ENCODE results near the gene XRCC5.
"Not testable (repeated sequence)": the region's sequence is repeated elsewhere in the genome, so short reads cannot be mapped to it uniquely, and the experiment has no call there.

The XRCC5 gene

DNA sequence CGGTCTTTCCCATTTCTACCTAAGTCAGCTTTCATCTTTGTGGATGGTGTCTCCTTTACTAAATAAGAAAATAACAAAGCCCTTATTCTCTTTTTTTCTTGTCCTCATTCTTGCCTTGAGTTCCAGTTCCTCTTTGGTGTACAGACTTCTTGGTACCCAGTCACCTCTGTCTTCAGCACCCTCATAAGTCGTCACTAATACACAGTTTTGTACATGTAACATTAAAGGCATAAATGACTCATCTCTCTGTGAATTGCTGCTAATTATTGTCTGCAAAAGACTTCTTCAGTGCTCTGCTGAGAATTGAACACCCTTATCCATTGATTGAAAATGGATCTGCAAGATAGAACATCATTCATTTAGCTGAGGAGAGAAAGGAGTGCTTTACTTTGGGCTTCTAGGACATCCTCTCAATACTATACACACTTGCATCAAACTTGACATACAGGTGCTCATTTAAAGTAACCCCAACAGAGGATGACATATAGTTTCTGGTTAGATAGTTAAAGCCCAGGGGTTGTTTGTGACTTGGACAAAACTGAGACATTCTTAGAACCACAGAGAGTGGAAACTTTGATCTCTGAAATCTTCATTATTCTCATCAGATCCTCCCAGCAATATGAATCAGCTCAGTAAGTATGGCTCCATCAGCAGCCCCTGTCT, 97.0 kb downstream of the XRCC5 start:
- no peak for DNase-seq

DNA sequence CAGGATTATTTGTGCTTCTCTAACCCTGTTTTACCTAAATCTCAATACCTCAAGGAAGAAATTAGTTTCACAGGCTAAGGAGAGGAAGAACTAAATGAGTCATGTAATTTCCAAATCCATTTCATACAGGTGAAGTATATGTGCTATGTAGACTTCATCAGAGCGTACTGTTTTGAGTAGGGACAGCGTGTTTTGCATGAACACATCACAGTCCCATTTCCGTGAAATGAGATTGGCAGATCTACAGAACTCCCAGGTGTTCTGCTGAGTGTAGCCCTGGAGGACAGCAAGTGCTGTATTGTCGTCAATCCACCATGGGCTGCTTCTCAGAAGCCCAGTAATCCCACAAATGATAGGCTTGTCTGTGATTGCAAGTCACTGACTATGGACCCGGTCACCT, 97.7 kb downstream of the XRCC5 start:
- DNase-seq, result no peak

DNA sequence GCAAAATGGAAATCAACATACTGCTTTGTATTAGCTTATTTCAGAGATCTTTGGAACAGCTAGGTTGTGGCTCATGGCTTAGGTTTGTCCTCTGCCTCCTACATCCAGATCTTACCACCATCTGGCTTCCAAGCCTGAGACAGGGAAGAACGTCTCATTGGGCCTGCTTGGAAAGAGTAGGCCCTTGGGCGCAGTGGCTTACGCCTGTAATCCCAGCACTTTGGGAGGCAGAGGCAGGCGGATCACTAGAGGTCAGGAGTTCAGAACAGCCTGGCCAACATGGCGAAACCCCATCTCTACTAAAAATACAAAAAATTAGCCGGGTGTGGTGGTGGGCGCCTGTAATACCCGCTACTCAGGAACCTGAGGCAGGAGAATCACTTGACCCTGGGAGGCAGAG, 99.5 kb downstream of the XRCC5 start:
- not testable (repeated sequence) for DNase-seq

DNA sequence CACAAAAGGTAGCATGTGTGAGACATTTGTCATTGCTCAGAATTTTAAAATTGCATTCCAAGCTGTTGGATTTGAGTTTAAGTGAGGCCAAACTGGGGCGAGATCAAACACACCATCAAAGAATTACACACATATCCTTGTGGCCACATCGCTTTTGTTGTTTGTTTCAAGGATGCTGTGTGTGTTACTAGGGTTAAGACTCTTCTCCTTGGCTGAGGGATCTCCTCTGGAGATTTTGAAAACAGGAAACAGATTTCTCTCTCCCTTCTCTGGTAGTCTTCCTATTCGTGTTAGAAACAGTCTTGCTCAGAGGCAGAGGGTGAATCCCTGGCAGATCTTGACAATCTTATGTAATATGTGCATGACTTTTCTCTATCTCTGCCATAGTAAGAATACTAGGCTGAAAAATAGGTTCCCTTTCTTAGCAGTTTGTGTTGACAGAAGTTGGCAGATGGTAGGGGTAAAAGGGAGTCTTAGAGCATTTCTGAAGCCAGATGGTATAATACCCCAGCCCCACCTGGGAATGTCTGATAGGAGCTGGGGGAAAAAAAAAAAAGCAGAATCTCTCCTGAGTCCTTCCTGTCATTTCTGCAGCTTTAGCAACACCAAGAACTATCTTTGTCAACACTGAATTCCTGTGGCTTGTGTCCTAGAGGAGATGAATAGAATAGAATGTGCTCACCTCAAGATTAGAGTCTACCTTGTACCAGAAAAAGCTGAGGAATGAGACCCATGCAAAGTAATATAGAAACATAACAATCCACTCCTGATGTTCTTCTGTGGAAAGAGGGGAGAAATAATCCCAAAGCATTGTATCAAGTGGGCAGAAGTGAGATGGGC, 101.8 kb downstream of the XRCC5 start:
- no peak for DNase-seq

DNA sequence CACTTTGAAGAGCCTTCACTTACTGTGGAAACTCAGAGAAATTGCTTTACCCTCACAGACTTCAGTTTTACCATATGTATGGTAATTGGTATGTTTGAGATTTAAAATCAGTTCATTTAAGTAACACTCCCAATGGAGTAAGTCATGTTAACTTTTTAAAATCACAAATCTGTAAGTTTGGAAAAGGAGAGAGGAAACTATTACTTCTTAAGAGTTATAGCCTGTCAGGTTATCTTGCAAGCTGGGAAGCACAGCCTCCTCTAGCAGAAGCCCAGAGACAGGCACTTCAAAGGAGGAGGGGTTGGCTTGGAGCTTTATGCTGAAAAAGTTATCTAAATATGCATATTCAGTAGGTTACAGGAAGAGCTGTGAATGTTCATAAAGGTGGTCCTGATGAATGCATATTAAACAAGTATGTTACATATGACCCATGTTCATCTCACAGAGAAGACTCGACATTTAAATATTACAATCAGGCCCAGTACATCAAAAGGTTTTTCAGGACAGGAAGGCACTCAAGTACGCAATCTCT, 102.5 kb downstream of the XRCC5 start:
- DNase-seq, result no peak

DNA sequence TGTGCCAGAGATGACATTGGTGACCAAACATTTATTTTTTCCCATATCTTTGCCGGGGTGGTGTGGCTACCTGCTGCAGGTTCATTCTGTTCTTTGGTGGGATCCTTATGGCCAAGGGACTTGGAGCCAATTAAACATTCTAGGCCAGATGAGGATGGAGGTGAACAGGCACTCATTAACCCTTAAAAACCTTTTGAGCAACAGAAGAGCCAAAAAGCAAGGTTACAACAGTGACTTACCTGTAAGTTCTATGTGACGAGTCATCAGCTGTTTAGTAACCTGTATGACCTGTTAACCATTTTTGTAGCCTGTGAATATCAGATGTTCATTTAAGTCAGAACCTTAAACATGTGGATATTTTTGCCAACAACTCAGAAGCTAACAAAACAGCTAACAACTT, 105.6 kb downstream of the XRCC5 start:
- no peak for DNase-seq

DNA sequence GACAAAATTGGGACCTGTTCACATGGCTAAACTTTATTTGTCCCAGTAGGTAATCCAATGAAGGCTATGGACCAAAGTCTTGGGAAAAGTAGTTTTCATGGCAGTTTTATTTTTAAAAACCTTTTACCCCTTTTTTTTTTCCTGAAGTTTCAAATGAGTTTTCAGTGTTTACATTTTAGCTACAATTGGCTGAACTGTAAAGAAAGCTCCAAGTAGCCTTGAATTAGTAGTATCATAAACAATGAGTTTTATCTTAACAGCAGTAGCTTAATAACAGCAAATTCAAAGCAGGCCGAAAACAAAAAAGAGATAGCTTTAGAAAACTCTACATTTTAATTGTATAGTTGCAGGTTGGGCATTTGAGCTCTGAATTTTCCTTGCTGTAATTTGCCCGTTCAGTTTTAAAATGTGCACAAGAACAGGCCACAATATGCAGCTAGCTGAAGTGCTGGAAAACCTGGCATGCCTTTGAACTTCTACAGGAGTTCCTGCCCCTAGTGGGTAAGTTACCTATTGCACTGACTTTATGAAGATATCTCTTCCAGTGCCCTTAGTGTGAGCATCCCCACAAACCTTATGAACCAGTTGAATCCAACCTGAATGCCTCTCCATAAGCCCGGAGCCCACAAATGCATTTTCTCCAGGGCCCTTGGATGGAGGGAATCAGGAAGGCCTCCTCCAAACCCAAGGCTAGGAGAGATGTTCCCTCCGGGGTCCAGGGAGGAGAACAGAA, 106.7 kb downstream of the XRCC5 start:
- no peak for DNase-seq

DNA sequence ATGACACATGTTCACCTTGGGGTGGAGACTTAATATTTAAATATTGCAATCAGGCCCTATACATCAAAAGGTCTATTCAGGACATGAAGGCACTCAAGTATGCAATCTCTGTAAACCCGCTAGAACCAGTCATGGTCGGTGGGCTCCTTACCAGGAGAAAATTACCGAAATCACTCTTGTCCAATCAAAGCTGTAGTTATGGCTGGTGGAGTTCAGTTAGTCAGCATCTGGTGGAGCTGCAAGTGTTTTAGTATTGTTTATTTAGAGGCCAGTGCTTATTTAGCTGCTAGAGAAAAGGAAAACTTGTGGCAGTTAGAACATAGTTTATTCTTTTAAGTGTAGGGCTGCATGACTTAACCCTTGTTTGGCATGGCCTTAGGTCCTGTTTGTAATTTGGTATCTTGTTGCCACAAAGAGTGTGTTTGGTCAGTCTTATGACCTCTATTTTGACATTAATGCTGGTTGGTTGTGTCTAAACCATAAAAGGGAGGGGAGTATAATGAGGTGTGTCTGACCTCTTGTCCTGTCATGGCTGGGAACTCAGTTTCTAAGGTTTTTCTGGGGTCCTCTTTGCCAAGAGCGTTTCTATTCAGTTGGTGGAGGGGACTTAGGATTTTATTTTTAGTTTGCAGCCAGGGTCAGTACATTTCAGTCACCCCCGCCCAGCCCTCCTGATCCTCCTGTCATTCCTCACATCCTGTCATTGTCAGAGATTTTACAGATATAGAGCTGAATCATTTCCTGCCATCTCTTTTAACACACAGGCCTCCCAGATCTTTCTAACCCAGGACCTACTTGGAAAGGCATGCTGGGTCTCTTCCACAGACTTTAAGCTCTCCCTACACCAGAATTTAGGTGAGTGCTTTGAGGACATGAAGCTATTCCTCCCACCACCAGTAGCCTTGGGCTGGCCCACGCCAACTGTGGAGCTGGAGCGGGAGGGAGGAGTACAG, 108.1 kb downstream of the XRCC5 start:
- DNase-seq, result no peak

DNA sequence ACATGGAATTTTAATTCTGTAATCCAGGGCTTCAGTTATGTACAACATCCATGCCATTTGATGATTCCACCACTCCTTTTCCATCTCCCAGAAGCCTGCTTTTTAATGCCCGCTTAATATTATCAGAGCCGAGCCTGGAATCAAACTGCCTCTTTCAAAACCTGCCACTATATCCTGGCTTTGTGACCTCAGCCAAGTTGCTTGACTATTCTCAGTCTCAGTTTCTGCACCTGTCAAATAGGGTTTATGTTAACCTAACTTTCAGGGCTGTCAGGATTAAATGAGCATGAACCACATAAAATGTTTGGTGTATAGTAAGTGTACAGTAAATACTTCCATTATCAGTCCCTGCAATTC, 108.7 kb downstream of the XRCC5 start:
- DNase-seq, result no peak

DNA sequence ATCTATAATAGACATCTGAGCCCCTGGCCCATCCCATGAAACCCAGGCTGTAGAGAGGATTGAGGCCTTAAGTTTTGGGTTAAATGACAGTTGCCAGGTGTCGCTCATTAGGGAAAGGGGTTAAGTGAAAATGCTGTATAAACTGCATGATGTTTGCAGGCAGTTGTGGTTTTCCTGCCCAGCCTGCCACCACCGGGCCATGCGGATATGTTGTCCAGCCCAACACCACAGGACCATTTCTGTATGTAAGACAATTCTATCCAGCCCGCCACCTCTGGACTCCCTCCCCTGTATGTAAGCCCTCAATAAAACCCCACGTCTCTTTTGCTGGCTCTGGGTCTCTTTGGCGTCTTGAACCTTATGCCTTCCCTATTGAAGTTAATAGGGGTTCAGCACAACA, 110.7 kb downstream of the XRCC5 start:
- DNase-seq, result no peak

DNA sequence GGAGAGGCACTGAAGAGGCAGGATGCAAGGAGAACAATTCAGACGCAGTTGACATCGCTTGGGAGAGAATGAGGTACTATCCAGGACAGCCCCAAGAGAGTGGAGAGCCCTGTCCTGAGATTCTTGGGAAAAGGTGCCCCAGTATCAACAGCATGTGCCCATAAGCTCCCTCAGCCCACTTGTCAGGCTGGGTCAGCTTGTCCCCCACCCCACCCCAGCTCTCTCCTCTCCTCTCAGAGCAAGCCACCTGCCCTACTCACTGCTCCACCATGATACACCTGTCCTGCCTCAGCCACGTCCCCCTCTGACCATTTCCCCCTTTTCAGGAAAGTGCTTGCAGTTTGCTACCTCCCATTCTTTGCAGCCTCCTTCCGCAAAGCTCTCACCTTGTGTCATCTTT, 111.8 kb downstream of the XRCC5 start:
- DNase-seq, result no peak

DNA sequence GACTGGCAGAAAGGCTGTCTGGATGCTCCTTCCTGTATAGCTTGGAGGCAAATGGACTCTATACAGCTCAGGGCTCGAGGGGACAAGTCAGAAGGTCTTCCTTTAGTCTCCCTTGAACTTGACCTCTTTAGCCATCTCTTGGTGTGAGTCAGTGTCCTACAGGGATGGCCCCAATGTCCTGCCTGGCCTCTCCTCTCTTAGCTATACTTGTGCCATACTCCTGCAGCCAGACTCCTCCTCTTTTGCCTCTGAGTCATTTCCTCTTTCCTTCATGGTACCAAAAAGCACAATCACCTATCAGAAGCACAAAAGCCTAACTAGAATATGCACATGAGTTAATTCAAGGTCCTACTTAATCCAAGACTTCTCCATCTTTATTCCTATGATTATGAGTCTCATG, 112.7 kb downstream of the XRCC5 start:
- no peak for DNase-seq

DNA sequence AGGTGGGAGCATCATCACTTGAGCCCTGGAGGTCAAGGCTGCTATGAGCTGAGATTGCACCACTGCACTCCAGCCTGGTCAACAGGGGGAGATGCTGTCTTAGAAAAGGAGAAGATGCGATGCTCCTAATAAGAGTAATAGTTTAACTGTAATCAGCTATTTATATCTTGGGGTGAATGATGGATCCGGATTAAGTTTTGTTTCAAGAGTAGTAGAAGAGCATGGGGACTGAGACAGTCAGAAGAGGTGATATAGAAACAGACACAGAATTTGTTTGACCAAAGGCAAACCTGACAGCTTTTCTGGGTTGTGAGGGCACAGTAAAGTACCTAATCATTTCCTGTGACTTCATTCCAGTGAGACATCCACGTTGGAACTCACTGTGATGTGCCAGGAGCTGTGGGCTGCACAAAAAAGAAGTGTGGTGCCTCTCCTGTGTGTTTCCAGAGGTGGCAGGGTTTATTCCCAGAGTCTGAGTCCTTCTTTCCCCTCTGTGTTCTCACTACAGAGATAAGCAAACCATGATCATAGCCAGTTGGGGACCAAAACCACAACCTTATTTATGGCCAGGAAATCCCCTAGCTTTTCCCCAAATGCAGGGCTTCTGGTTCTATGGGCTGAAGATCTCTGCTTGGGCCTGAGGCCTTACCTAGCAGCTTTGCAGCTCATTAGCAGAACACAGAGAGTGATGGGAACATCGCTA, 113.7 kb downstream of the XRCC5 start:
- DNase-seq, result no peak

DNA sequence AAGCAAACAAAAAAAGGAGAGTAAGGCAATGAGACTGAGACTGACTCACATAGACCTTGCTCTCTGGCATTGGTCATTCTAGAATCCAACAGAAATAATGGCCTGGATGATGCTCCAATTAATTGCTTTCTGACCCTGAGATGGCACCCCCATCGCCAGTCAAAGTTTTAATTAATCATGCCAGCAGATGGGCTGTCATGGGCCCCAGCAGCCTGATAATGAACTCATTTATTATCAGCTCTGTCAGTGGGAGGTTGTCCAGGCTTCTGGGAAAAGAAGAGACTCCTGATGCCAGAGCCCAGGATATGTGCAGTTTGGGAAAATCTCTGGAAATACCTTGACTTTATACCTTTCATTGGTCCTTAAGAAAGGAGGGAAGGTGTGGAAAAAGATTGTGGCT, 115.2 kb downstream of the XRCC5 start:
- DNase-seq, result no peak

DNA sequence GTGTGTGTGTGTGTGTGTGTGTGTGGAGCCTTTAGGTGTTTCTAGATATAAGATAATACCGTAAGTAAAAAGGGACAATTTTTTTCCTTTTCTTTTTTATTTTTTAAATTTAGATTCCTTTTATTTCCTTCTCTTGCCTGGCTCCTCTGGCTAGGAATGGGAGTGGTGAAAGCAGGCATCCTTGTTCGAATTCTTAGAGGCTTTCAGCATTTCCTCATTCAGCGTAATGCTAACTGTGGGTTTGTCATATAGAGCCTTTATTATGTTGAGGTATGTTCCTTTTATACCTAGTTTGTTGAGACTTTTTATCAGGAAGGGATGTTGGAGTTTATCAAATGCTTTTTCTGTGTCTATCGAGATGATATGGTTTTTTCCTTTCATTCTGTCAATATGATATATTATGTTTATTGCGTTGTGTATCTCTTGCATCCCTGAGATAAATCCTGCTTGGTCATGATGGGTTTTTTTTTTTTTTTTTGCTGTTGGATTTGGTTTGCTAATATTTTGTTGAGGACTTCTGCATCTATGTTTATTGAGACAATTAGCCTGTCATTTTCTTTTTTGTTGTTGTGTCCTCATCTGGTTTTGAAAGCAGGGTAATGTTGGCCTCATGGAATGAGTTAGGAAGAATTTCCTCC, 120.2 kb downstream of the XRCC5 start:
- no peak for DNase-seq

DNA sequence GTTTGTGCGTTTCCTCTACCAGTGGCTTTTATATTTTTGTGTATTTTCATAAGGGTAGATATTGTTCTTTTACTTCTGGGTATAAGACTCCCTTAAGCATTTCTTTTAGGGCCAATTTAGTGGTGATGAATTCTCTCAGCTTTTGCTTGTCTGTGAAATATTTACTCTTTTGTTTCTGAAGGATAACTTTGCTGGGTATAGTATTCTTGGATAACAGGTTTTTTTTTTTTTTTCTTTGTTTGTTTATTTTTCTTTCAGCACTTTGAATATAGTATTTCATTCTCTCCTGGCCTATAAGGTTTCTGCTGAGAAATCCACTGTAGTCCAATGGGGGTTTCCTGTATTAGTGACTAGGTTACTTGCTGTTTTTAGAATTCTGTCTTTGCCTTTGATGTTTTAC, 122.7 kb downstream of the XRCC5 start:
- DNase-seq, result no peak

DNA sequence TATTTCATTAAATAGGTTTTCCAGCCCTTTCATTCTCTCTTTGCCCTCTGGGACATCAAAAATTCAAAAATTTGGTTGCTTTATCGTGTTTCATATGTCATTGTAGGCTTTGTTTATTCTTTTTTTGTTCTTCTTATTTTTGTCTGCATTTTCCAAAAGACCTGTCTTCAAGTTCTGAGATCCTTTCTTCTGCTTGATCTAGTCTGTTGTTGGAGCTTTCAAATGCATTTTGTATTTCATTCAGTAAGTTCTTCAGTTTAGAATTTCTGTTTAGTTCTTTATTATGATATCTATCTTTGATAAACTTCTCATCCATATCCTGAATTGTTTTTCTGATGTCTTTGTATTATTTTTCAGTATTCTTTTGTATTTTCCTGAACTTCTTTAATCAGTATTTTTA, 123.6 kb downstream of the XRCC5 start:
- DNase-seq, result no peak

DNA sequence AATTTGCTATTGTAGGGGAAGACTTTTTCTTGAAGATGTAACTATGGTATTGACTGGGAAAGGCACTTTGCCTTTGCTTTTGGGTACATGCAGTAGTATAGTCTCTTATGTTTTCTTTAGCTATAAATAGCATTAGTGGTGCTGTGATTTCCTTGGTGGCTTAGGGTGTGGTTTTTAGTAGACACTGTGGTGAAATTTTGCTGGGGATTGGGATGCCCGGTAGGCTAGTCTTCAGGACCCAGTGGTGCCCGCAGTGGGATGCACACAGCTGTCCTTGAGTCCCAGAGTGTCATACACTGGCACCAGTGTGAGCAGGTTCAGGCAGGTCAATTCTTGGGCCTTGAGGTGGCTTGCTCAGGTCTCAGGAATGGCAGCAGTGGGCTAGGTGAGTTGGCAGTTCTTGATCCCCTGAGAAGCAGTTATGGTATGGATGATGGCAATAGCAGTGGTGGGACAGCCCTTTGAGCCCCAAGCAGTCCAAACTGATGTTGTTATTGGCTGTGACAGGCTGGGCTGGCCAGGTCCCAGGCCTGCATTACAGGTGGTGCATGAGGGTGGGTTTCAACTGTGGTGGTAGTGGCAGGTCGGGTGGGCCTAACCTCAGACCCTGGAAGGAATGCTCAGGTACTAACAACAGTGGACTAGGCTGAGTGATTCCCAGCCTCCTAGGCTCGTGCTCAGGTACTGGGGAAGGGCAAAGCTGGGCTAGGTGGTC, 124.3 kb downstream of the XRCC5 start:
- no peak for DNase-seq

DNA sequence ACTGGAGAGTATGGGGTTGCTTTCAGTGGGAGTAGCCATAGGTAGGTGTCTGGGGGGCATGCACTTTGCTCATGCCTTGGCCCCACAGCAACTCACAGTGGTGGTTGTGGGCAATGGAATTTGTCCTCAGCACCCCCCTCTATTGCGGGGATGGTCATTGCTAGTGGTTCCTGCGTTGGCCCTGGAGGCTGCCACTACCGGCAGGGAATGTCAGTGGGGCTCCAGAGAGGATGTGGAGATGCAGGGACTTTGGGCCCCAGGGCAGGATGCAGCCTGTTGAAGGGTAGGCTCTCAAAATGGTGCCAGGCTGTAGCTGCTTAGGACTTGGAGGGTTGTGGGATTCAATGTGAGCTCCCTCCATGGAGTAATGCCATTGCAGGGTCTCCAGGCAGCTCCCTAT, 125.0 kb downstream of the XRCC5 start:
- DNase-seq, result no peak

DNA sequence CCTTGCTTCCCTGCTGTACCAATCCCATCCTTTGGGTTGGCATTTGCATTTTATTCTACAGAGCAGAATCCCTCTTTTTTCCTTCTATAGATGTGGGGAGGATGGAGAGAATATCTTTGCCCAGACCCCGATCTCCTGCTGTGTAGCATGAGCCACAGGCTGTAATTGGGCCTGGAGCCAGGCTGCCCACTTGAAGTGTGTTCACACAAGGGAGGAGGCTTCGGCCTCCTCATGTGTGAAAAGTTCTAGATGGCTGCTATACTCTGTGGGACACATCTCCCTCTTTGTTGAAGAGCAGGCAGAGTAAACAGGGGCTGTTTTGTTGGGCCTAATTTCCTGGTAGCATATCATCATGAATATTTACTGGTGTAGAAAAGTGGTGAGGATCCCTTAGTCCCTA, 126.3 kb downstream of the XRCC5 start:
- DNase-seq, result no peak

DNA sequence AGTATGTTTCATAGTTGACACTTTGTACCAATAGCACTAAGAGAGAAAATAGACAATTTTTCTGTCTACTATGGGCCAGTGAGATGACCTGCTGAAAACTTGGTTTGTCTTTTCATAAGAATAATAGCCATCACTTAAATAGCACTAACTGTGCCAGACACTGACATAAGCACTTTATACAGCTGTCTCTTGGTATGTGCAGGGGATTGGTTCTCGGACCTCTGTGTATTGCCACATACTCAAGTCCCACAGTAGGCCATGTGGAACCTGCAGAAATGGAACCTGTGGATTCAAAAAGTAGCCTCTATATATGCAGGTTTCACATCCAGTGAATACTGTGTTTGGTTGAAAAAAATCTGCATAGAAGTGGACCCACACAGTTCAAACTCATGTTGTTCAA, 126.7 kb downstream of the XRCC5 start:
- DNase-seq, result no peak
